ENCODE measurements around the gene CALML3.

The CALML3 gene

GRCh38 chr10:5525561-5526341 is 990 bp downstream of the CALML3 start:
- H3F3A ChIP-seq (ENCODE audit: insufficient read depth, low read length) = no peaks in the 10 kb centered on the region
- no peak overlapping the region for H2AFZ ChIP-seq (ENCODE audit: low read length)
- no peak overlapping the region for H3K4me2 ChIP-seq (ENCODE audit: low read length)

GRCh38 chr10:5526691-5527331 is 2.0 kb downstream of the CALML3 start:
- Histone ChIP-seq H3K4me2 (ENCODE audit: low read length) (no peak overlapping the region), H3K27me3 (ENCODE audit: insufficient read depth, low read length) (peaks cover 4% of the 10 kb centered on the region; the same call in 1 of the 2 replicates), H3K9me2 (ENCODE audit: low read depth, low read length) (no peaks in the 10 kb centered on the region), H3K36me3 (ENCODE audit: insufficient read depth, low read length) (no peaks in the 10 kb centered on the region), H3K27ac (ENCODE audit: low read depth, low read length, poor library complexity, severe bottlenecking) (no peak overlapping the region), H3K4me1 (ENCODE audit: insufficient read depth, low read length, severe bottlenecking) (no peaks in the 10 kb centered on the region), H3K9me3 (ENCODE audit: low read length) (no peaks in the 10 kb centered on the region), H3K4me3 (ENCODE audit: low read depth, low read length, poor library complexity, severe bottlenecking) (no peak overlapping the region), H3K9ac (ENCODE audit: low read length) (no peak overlapping the region), H3F3A (ENCODE audit: insufficient read depth, low read length) (no peaks in the 10 kb centered on the region), H3K79me2 (ENCODE audit: insufficient read depth, low read length) (no peaks in the 10 kb centered on the region), H4K20me1 (ENCODE audit: insufficient read depth, low read length) (no peaks in the 10 kb centered on the region), H2AFZ (ENCODE audit: low read length) (no peak overlapping the region)
- TF ChIP-seq CTCF (IDR thresholded peaks at IDR 0.05; ENCODE audit: low read length) = no peak
- TF ChIP-seq EZH2 (IDR thresholded peaks at IDR 0.05; ENCODE audit: borderline replicate concordance, low read length) = no peak

More at GRCh38 chr10:5525561-5526341, 990 bp downstream of the CALML3 start:
- Histone ChIP-seq H3K27ac (ENCODE audit: low read depth, low read length, poor library complexity, severe bottlenecking) (no peak overlapping the region), H4K20me1 (ENCODE audit: insufficient read depth, low read length) (no peaks in the 10 kb centered on the region), H3K9me2 (ENCODE audit: low read depth, low read length) (no peaks in the 10 kb centered on the region), H3K4me1 (ENCODE audit: insufficient read depth, low read length, severe bottlenecking) (no peaks in the 10 kb centered on the region), H3K79me2 (ENCODE audit: insufficient read depth, low read length) (no peaks in the 10 kb centered on the region), H3K36me3 (ENCODE audit: insufficient read depth, low read length) (no peaks in the 10 kb centered on the region), H3K27me3 (ENCODE audit: insufficient read depth, low read length) (peaks cover 4% of the 10 kb centered on the region; the same call in 1 of the 2 replicates), H3K4me3 (ENCODE audit: low read depth, low read length, poor library complexity, severe bottlenecking) (no peak overlapping the region), H3K9me3 (ENCODE audit: low read length) (no peaks in the 10 kb centered on the region), H3K9ac (ENCODE audit: low read length) (no peak overlapping the region)
- TF ChIP-seq CTCF (IDR thresholded peaks at IDR 0.05; ENCODE audit: low read length) (no peak), EZH2 (IDR thresholded peaks at IDR 0.05; ENCODE audit: borderline replicate concordance, low read length) (no peak)

DNA sequence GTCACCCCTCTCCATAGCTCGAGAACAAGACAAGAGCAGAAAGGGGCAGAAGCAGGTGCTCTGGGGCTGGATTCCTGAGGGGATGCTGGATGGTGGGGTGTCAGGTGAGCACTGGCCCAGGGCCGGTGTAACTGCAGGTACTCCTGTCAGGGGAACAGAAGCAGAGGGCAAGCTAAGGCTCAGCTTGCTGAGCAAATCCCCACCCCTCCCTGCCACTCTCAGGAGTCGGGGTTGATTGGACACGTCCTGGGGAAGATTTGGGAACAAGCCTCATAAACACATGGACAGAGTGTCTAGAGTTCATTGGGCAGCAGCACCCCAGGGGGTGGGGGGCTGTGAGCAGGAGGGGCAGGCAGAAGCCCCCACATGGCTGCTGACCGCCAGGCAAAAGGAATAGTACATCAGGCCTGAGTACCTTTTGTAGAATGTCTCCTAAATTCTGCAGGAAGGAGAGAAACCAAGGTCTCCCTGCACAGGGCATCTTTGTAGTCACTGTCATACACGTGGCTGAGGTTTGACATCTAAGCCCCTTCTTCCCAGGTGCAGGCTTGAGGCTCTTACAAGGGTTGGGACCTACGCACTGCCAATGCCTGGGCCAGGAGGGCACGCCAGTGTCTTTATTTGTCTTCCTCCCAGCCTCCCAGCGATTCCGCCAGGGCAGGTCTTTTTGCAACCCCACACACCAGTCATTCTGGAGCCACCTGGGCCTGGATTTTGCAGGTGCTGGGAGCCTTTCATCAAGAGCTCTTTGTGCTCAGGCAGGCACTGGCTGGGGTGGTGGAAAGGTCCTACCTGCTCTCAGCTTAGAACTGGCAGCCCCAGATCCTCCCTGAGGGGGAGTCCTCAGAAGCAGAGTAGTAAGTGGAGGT is 2.8 kb downstream of the CALML3 start:
- H3K9me2 ChIP-seq (ENCODE audit: low read depth, low read length) = no peaks in the 10 kb centered on the region

More for the DNA sequence above, 2.8 kb downstream of the CALML3 start:
- Histone ChIP-seq H3K27me3 (ENCODE audit: insufficient read depth, low read length) (peaks cover 4% of the 10 kb centered on the region; the same call in 1 of the 2 replicates), H4K20me1 (ENCODE audit: insufficient read depth, low read length) (no peaks in the 10 kb centered on the region), H3K79me2 (ENCODE audit: insufficient read depth, low read length) (no peaks in the 10 kb centered on the region), H3K4me1 (ENCODE audit: insufficient read depth, low read length, severe bottlenecking) (no peaks in the 10 kb centered on the region), H3K27ac (ENCODE audit: low read depth, low read length, poor library complexity, severe bottlenecking) (no peak overlapping the region), H3F3A (ENCODE audit: insufficient read depth, low read length) (no peaks in the 10 kb centered on the region), H3K4me3 (ENCODE audit: low read depth, low read length, poor library complexity, severe bottlenecking) (no peak overlapping the region), H3K9ac (ENCODE audit: low read length) (no peak overlapping the region), H3K9me3 (ENCODE audit: low read length) (no peaks in the 10 kb centered on the region), H3K36me3 (ENCODE audit: insufficient read depth, low read length) (no peaks in the 10 kb centered on the region), H3K4me2 (ENCODE audit: low read length) (no peak overlapping the region), H2AFZ (ENCODE audit: low read length) (no peak overlapping the region)
- TF ChIP-seq CTCF (IDR thresholded peaks at IDR 0.05; ENCODE audit: low read length) = no peak
- no peak for TF ChIP-seq EZH2 (IDR thresholded peaks at IDR 0.05; ENCODE audit: borderline replicate concordance, low read length)

Data from OCI-LY1 (cell line).